ENCODE measurements around the gene MYO18B.

DNA sequence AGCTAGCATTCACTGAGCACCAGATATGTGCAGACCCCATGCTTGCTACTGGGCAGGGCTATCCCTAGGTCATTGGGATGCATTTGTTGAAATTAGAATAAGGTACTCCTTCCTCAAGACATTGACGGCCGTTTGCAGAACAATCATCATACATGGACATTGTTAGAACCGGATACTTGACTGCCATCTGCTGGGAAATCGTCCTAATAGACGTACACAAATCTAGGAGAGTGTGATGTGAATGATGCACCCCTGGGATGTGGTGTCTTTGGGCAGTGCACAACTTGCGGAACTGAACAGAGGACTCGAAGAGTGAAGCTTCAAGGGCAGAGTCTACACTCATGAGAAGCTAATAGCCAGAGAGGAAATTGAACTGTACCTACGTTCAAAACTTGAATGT lies 35.9 kb downstream of the MYO18B start:
- TF ChIP-seq, protein P1, sequence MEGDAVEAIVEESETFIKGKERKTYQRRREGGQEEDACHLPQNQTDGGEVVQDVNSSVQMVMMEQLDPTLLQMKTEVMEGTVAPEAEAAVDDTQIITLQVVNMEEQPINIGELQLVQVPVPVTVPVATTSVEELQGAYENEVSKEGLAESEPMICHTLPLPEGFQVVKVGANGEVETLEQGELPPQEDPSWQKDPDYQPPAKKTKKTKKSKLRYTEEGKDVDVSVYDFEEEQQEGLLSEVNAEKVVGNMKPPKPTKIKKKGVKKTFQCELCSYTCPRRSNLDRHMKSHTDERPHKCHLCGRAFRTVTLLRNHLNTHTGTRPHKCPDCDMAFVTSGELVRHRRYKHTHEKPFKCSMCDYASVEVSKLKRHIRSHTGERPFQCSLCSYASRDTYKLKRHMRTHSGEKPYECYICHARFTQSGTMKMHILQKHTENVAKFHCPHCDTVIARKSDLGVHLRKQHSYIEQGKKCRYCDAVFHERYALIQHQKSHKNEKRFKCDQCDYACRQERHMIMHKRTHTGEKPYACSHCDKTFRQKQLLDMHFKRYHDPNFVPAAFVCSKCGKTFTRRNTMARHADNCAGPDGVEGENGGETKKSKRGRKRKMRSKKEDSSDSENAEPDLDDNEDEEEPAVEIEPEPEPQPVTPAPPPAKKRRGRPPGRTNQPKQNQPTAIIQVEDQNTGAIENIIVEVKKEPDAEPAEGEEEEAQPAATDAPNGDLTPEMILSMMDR (optimal IDR thresholded peaks at IDR 0.05 in 1 of 3, IDR thresholded peaks at IDR 0.05 in 1 of 3, conservative IDR thresholded peaks at IDR 0.05 in 1 of 3; ENCODE audit: extremely low read depth in 1 of 3, insufficient read depth in 2 of 3, low read length in 3 of 3): peak; percentile 41 to 68 (median 56)
- no peak for TF ChIP-seq EZH2 (IDR thresholded peaks at IDR 0.05; ENCODE audit: low read length)

All from keratinocyte (primary cell).